HG02798 (cell line): ENCODE measurements around the gene CMSS1.

Source experiments
- ATAC-seq: cut with Tn5 transposase; IDR thresholded peaks from one replicate; pipeline ENCODE4 v1.9.1; 2021; ENCODE audit warnings: mild to moderate bottlenecking; ENCODE audit not compliant: unreplicated experiment, poor library complexity

Gene CMSS1

GRCh38 chr3:99896482-99896881, 78.8 kb downstream of the CMSS1 start:
- ATAC-seq: no peak

- no peak for ATAC-seq
Measured at GRCh38 chr3:99899603-99900002, 81.9 kb downstream of the CMSS1 start.

- no peak for ATAC-seq
Measured at GRCh38 chr3:99900248-99900647, 82.6 kb downstream of the CMSS1 start.

- no peak for ATAC-seq
Measured at GRCh38 chr3:99901200-99901926, 83.7 kb downstream of the CMSS1 start.

GRCh38 chr3:99902091-99902490, 84.4 kb downstream of the CMSS1 start:
- no peak for ATAC-seq

GRCh38 chr3:99903869-99904268, 86.2 kb downstream of the CMSS1 start:
- no peak for ATAC-seq

- no peak for ATAC-seq
Measured at GRCh38 chr3:99907959-99908544, 90.4 kb downstream of the CMSS1 start.

- ATAC-seq: no peak
Measured at GRCh38 chr3:99909714-99910495, 92.2 kb downstream of the CMSS1 start.

GRCh38 chr3:99910752-99911290, 93.2 kb downstream of the CMSS1 start:
- ATAC-seq: no peak

GRCh38 chr3:99911433-99911832, 93.8 kb downstream of the CMSS1 start:
- ATAC-seq: no peak

GRCh38 chr3:99915906-99916432, 98.3 kb downstream of the CMSS1 start:
- ATAC-seq: no peak

GRCh38 chr3:99918715-99919114, 101.1 kb downstream of the CMSS1 start:
- no peak for ATAC-seq

GRCh38 chr3:99919694-99920093, 102.0 kb downstream of the CMSS1 start:
- no peak for ATAC-seq

GRCh38 chr3:99920481-99921376, 103.1 kb downstream of the CMSS1 start:
- ATAC-seq: no peak

GRCh38 chr3:99921377-99921695, 103.7 kb downstream of the CMSS1 start:
- no peak for ATAC-seq

- ATAC-seq: no peak
Measured at GRCh38 chr3:99921986-99922385, 104.3 kb downstream of the CMSS1 start.

GRCh38 chr3:99923873-99924272, 106.2 kb downstream of the CMSS1 start:
- ATAC-seq: no peak

- ATAC-seq: no peak
Measured at GRCh38 chr3:99925584-99926230, 108.0 kb downstream of the CMSS1 start.

GRCh38 chr3:99927671-99928457, 110.2 kb downstream of the CMSS1 start:
- ATAC-seq: no peak
